ENCODE results near the gene BRINP3.

GRCh38 chr1:190491404-190491803, 13.7 kb upstream of the BRINP3 start:
- TF ChIP-seq CTCF (IDR thresholded peaks at IDR 0.05; ENCODE audit: low read length) (no peak), EZH2 (IDR thresholded peaks at IDR 0.05; ENCODE audit: borderline replicate concordance, low read length) (no peak)
